Measurements from ENCODE around the gene BCR. TPM values are rescaled to one million over a fixed set of nuclear protein-coding genes. Genes with fewer than 3 reads are reported as not detected.

Gene BCR
- polyA plus RNA-seq, 1 experiment, result 24.0 TPM

DNA sequence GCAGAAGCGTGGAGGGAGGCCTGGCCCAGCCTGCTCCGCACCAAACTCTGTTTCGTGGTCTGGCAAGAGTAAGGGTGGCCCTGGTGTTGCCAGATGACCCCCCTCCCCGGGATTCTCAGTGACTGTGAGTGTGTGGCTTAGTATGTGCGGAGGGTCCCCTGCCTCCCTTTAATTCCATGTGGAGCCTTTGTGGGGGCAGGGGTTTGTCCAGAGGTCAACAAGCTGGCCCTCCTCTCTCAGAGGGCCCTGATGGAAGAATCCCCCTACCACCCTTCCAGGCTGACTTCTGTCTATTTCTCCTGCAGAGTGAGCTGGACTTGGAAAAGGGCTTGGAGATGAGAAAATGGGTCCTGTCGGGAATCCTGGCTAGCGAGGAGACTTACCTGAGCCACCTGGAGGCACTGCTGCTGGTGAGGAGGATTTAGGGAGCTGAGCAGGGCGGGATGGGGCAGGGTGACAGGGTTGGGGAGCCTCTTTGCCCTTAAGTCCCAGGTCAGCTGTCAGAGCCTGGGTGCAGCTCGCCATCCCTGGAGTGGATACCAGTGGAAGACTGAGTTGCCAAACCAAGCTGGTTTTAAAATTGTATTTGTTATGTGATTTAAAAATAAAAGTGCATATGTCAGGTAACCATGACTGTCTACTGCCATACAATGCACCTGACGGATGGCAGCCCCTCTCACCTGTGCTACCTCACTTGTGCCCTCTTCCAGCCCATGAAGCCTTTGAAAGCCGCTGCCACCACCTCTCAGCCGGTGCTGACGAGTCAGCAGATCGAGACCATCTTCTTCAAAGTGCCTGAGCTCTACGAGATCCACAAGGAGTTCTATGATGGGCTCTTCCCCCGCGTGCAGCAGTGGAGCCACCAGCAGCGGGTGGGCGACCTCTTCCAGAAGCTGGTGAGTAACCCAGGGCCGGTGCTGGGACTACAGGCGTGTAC lies 80.6 kb downstream of the BCR start:
- peaks cover 21% of the 10 kb centered on the region for H3K36me3 ChIP-seq (ENCODE audit: control insufficient read depth, insufficient read depth, low read length)
- H3K27me3 ChIP-seq (ENCODE audit: control insufficient read depth, insufficient read depth, low read length), result no peaks in the 10 kb centered on the region
- no peak for DNase-seq (ENCODE audit: low read depth)
- ChIA-PET CTCF (interaction anchor here (0.6 to 2.1 kb wide), 5 partner anchors 9 to 125 kb away, joined by 3 to 11 read pairs (median 4); no protein-coding TSS in a partner anchor), POLR2A (no interaction called here)
- TF ChIP-seq, protein P1, sequence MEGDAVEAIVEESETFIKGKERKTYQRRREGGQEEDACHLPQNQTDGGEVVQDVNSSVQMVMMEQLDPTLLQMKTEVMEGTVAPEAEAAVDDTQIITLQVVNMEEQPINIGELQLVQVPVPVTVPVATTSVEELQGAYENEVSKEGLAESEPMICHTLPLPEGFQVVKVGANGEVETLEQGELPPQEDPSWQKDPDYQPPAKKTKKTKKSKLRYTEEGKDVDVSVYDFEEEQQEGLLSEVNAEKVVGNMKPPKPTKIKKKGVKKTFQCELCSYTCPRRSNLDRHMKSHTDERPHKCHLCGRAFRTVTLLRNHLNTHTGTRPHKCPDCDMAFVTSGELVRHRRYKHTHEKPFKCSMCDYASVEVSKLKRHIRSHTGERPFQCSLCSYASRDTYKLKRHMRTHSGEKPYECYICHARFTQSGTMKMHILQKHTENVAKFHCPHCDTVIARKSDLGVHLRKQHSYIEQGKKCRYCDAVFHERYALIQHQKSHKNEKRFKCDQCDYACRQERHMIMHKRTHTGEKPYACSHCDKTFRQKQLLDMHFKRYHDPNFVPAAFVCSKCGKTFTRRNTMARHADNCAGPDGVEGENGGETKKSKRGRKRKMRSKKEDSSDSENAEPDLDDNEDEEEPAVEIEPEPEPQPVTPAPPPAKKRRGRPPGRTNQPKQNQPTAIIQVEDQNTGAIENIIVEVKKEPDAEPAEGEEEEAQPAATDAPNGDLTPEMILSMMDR (IDR thresholded peaks at IDR 0.05; ENCODE audit: insufficient read depth, low read depth, low read length), result no peak
- H3K4me3 ChIP-seq (ENCODE audit: low read depth, low read length), result no peak overlapping the region

DNA sequence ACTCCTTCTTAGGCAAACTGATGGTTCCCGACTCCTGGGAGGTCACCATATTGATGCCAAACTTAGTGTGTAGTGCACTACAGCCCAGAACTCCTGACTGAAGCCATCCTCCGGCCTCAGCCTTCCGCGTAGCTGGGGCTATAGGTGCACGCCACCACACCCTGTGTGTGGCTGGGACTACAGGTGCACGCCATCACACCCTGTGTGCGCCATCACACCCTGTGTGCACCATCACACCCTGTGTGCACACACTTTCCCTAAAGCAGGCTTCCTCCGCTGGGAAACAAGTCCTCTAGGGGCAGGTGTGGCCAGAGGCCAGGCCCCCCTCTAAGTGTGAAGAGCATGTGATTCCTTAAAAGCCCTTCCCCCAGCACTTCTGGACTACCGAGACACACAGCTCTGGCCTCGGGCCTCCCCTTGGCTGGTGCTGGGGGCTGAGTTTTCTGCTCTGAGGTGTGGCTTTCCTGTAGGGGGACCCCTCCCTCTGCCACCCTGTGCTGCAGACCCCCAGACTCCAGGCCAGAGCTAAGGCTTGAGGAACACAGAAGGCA lies 81.7 kb downstream of the BCR start:
- TF ChIP-seq, protein P1 (IDR thresholded peaks at IDR 0.05; ENCODE audit: insufficient read depth, low read depth, low read length), result no peak
- H3K27me3 ChIP-seq (ENCODE audit: control insufficient read depth, insufficient read depth, low read length), result no peaks in the 10 kb centered on the region
- no peak overlapping the region for H3K4me3 ChIP-seq (ENCODE audit: low read depth, low read length)
- ChIA-PET CTCF (interaction anchor here (1.4 kb wide), 1 partner anchor 8 kb away, joined by 4 read pairs; no protein-coding TSS in a partner anchor), POLR2A (no interaction called here)
- H3K36me3 ChIP-seq (ENCODE audit: control insufficient read depth, insufficient read depth, low read length), result peaks cover 19% of the 10 kb centered on the region
- no peak for DNase-seq (ENCODE audit: low read depth)

DNA sequence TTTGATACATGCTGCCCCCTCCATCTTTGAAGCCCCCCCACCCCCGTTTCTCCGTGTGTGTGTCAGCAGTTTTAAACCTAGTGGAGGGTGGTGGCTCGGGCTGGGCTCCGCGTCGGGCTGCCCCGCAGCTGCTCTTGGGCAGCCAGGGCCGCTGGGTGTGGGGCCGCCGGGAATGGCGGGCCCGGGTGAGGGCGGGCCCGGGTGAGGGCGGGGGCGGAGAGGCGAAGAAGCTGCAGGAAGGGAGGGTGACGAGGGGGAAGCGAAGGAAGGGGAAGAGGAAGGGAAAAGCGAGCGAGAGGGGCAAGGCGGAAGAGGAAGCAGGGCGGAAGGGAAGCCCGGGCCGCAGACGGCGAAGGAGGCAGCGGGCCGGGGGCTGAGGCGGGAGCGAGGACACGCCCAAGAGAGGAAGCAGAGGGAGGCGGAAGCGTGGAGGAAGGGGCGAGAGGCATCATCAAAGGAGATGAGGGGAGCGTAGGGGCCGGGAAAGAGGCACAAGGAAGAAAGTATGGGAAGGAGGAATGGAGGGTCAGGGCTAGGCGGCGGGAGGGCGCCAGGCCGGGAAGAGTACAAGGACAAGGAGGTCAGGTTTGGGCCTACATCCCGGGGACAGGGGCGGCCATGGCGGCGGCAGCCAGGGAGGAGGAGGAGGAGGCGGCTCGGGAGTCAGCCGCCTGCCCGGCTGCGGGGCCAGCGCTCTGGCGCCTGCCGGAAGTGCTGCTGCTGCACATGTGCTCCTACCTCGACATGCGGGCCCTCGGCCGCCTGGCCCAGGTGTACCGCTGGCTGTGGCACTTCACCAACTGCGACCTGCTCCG lies 82.4 kb downstream of the BCR start:
- Histone ChIP-seq H3K27me3 (ENCODE audit: control insufficient read depth, insufficient read depth, low read length) (no peaks in the 10 kb centered on the region), H3K4me3 (ENCODE audit: low read depth, low read length) (no peak overlapping the region), H3K36me3 (ENCODE audit: control insufficient read depth, insufficient read depth, low read length) (peaks cover 19% of the 10 kb centered on the region)
- TF ChIP-seq, protein P1 (IDR thresholded peaks at IDR 0.05; ENCODE audit: insufficient read depth, low read depth, low read length), result no peak
- ChIA-PET CTCF (no interaction called here), POLR2A (no interaction called here)
- no peak for DNase-seq (ENCODE audit: low read depth)

DNA sequence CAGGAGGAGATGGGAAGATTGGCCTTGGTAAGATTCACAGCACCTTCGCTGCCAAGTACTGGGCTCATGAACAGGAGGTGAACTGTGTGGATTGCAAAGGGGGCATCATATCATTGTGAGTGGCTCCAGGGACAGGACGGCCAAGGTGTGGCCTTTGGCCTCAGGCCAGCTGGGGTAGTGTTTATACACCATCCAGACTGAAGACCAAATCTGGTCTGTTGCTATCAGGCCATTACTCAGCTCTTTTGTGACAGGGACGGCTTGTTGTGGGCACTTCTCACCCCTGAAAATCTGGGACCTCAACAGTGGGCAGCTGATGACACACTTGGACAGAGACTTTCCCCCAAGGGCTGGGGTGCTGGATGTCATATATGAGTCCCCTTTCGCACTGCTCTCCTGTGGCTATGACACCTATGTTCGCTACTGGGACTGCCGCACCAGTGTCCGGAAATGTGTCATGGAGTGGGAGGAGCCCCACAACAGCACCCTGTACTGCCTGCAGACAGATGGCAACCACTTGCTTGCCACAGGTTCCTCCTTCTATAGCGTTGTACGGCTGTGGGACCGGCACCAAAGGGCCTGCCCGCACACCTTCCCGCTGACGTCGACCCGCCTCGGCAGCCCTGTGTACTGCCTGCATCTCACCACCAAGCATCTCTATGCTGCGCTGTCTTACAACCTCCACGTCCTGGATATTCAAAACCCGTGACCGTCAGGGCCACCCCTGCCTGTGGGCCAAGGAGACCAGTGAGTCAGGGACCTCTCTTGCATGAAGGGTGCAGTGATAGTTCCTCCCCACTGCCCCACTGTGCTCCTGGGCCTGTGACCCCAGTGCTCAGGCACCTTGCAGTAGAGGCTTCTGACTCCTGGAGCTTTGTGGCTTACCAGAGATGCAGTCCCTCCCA lies 83.6 kb downstream of the BCR start:
- TF ChIP-seq, protein P1 (IDR thresholded peaks at IDR 0.05; ENCODE audit: insufficient read depth, low read depth, low read length), result no peak
- Histone ChIP-seq H3K4me3 (ENCODE audit: low read depth, low read length) (no peak overlapping the region), H3K36me3 (ENCODE audit: control insufficient read depth, insufficient read depth, low read length) (peaks cover 21% of the 10 kb centered on the region), H3K27me3 (ENCODE audit: control insufficient read depth, insufficient read depth, low read length) (no peaks in the 10 kb centered on the region)
- DNase-seq (ENCODE audit: low read depth), result no peak
- ChIA-PET CTCF (interaction anchor here (1.5 to 4.5 kb wide), 2 partner anchors 18 to 26 kb away, joined by 8 to 17 read pairs; no protein-coding TSS in a partner anchor), POLR2A (no interaction called here)
